H1 (cell line): ENCODE results near the gene COX6A1. TPM values are rescaled to one million over a fixed set of nuclear protein-coding genes. Genes with fewer than 3 reads are reported as not detected.

Source experiments
- CTCF ChIA-PET: fragments of 300-600 bp; sonication (Branson Sonifier 250); formaldehyde crosslinking; loops from one replicate; lab custom pipeline; 2021; ENCODE audit not compliant: partially characterized antibody; lab: Charles Lee
- POLR2A ChIA-PET: fragments of 300-600 bp; sonication (Branson Sonifier 250); formaldehyde crosslinking; loops from one replicate; lab custom pipeline; 2021; ENCODE audit warnings: inconsistent platforms; ENCODE audit not compliant: partially characterized antibody; lab: Charles Lee
- DNase-seq, 2 experiments: peaks; one replicate each; pipeline versions ENCODE4 v3.0.0 to v3.0.0-alpha.2; 2010 to 2022; ENCODE audit warnings: low spot score in 2 of 2, low read depth in 1 of 2, mixed read lengths in 1 of 2
- FAIRE-seq: peaks from 2 replicates; lab custom pipeline; 2011; peaks lifted over from hg19 to GRCh38; lab: Jason Lieb, UNC
- H2AFZ ChIP-seq: 2 replicates; pipeline ENCODE4 v1.8.1; 2012; ENCODE audit warnings: low read length, inconsistent platforms
- H2AK5ac ChIP-seq: 2 replicates; pipeline ENCODE4 v1.6.1; 2013; ENCODE audit warnings: low read depth, low read length
- H2BK120ac ChIP-seq: replicated peaks from 2 replicates; pipeline ENCODE3; 2013; ENCODE audit warnings: low read depth, low read length, inconsistent platforms
- H2BK12ac ChIP-seq: 2 replicates; pipeline ENCODE4 v1.6.1; 2013; ENCODE audit warnings: low read depth, low read length
- H2BK15ac ChIP-seq: 2 replicates; pipeline ENCODE4 v1.6.1; 2013; ENCODE audit warnings: low read length
- H2BK20ac ChIP-seq: 2 replicates; pipeline ENCODE4 v1.6.1; 2013; ENCODE audit warnings: low read length
- H2BK5ac ChIP-seq: 2 replicates; pipeline ENCODE4 v1.6.1; 2013; ENCODE audit warnings: low read depth, low read length
- H3K14ac ChIP-seq: 2 replicates; pipeline ENCODE4 v1.6.1; 2013; ENCODE audit warnings: inconsistent platforms; ENCODE audit not compliant: insufficient read length
- H3K18ac ChIP-seq: 2 replicates; pipeline ENCODE4 v1.6.1; 2013; ENCODE audit warnings: low read length; ENCODE audit errors: extremely low read depth
- H3K23ac ChIP-seq: 2 replicates; pipeline ENCODE4 v1.6.1; 2013; ENCODE audit warnings: inconsistent platforms; ENCODE audit not compliant: insufficient read length
- H3K23me2 ChIP-seq: 2 replicates; pipeline ENCODE4 v1.6.1; 2013; ENCODE audit warnings: low read depth, low read length
- H3K27ac ChIP-seq: 2 replicates; pipeline ENCODE4 v1.6.1; 2011; ENCODE audit warnings: low read depth, low read length, inconsistent platforms
- H3K27me3 ChIP-seq, 4 experiments: replicated peaks in 1 of 4; 1 replicate in 1 of 4; 2 replicates in 3 of 4; pipeline versions ENCODE4 v1.6.1 to v1.8.1; 2011 to 2013; ENCODE audit warnings: low read length in 3 of 4, mild to moderate bottlenecking in 3 of 4, inconsistent platforms in 2 of 4, mixed read lengths in 2 of 4, moderate library complexity in 1 of 4; ENCODE audit not compliant: control insufficient read depth in 3 of 4, insufficient read depth in 3 of 4; ENCODE audit errors: extremely low read depth in 1 of 4
- H3K36me3 ChIP-seq, 4 experiments: 2 replicates each; pipeline versions ENCODE4 v1.6.1 to v1.8.1; 2011 to 2013; ENCODE audit warnings: mild to moderate bottlenecking in 4 of 4, low read length in 3 of 4, moderate library complexity in 2 of 4, control low read depth in 1 of 4, inconsistent platforms in 1 of 4; ENCODE audit not compliant: insufficient read depth in 4 of 4, control insufficient read depth in 2 of 4
- H3K4ac ChIP-seq: replicated peaks from 2 replicates; pipeline ENCODE3; 2013; ENCODE audit warnings: low read length, low read depth, mixed read lengths, inconsistent platforms; ENCODE audit not compliant: insufficient read length
- H3K4me1 ChIP-seq, 4 experiments: replicated peaks in 1 of 4; 1 replicate in 1 of 4; 2 replicates in 3 of 4; pipeline versions ENCODE4 v1.6.1 to v1.8.1; 2011 to 2013; ENCODE audit warnings: low read length in 3 of 4, inconsistent platforms in 2 of 4, mixed read lengths in 1 of 4; ENCODE audit not compliant: insufficient read depth in 4 of 4, control insufficient read depth in 3 of 4
- H3K4me2 ChIP-seq, 2 experiments: 2 replicates each; pipeline versions ENCODE4 v1.6.1 to v1.8.1; 2011 to 2013; ENCODE audit warnings: low read depth in 2 of 2, low read length in 2 of 2, control low read depth in 1 of 2, inconsistent platforms in 1 of 2, mild to moderate bottlenecking in 1 of 2; ENCODE audit not compliant: insufficient read depth in 1 of 2
- H3K4me3 ChIP-seq, 4 experiments: fragments of 200-600, 300-600 bp in 1 of 4; sonication (generic), shearing (Covaris generic), sonication (Bioruptor Twin) in 1 of 4; 2 replicates each; pipeline versions ENCODE4 v1.5.1 to v1.8.1; 2011 to 2016; ENCODE audit warnings: low read length in 4 of 4, low read depth in 3 of 4, control low read depth in 2 of 4, inconsistent platforms in 2 of 4, mild to moderate bottlenecking in 2 of 4, mixed read lengths in 1 of 4, moderate library complexity in 1 of 4; ENCODE audit not compliant: insufficient read depth in 2 of 4; ENCODE audit errors: extremely low read depth in 1 of 4
- H3K56ac ChIP-seq: replicated peaks from 2 replicates; pipeline ENCODE3; 2013; ENCODE audit warnings: low read depth, mild to moderate bottlenecking, mixed read lengths, low read length, inconsistent platforms; ENCODE audit not compliant: insufficient read length
- H3K79me1 ChIP-seq: 2 replicates; pipeline ENCODE4 v1.6.1; 2013; ENCODE audit warnings: low read depth, low read length, control low read depth
- H3K79me2 ChIP-seq, 2 experiments: 2 replicates each; pipeline versions ENCODE4 v1.6.1 to v1.8.1; 2012 to 2013; ENCODE audit warnings: low read length in 2 of 2, mild to moderate bottlenecking in 2 of 2, inconsistent platforms in 1 of 2; ENCODE audit not compliant: insufficient read depth in 2 of 2, control insufficient read depth in 1 of 2
- H3K9ac ChIP-seq, 4 experiments: replicated peaks in 1 of 4; 1 replicate in 1 of 4; 2 replicates in 3 of 4; pipeline versions ENCODE4 v1.6.1 to v1.8.1; 2011 to 2013; ENCODE audit warnings: low read depth in 3 of 4, low read length in 3 of 4, control low read depth in 2 of 4, mild to moderate bottlenecking in 2 of 4, moderate library complexity in 2 of 4, inconsistent platforms in 1 of 4; ENCODE audit errors: extremely low read depth in 1 of 4
- H3K9me3 ChIP-seq, 2 experiments: 2 replicates each; pipeline versions ENCODE4 v1.6.1 to v1.8.1; 2012 to 2013; ENCODE audit warnings: mild to moderate bottlenecking in 2 of 2, moderate library complexity in 2 of 2, control low read depth in 1 of 2, inconsistent platforms in 1 of 2, low read depth in 1 of 2, low read length in 1 of 2, mixed read lengths in 1 of 2; ENCODE audit not compliant: insufficient read depth in 2 of 2
- H4K20me1 ChIP-seq, 2 experiments: replicated peaks in 1 of 2; 2 replicates each; pipeline versions ENCODE3 to v1.8.1; 2011 to 2013; ENCODE audit warnings: inconsistent platforms in 2 of 2, low read length in 2 of 2, mild to moderate bottlenecking in 1 of 2; ENCODE audit not compliant: insufficient read depth in 2 of 2, control insufficient read depth in 1 of 2
- H4K5ac ChIP-seq: 2 replicates; pipeline ENCODE4 v1.6.1; 2013; ENCODE audit warnings: low read length, low read depth, mixed read lengths, inconsistent platforms; ENCODE audit not compliant: insufficient read length
- H4K8ac ChIP-seq: 2 replicates; pipeline ENCODE4 v1.8.0; 2013; ENCODE audit warnings: mild to moderate bottlenecking, moderate library complexity, low read length, inconsistent platforms; ENCODE audit not compliant: insufficient read depth; ENCODE audit errors: extremely low read depth
- H4K91ac ChIP-seq: replicated peaks from 2 replicates; pipeline ENCODE3; 2013; ENCODE audit warnings: low read length, mixed read lengths, inconsistent platforms; ENCODE audit not compliant: insufficient read length
- ASH2L ChIP-seq: fragments of 200-600, 300-600 bp; sonication (generic); IDR thresholded peaks from one replicate; pipeline ENCODE4 v1.7.1; 2017; ENCODE audit warnings: low read length
- CHD2 ChIP-seq: IDR thresholded peaks from 2 replicates; pipeline ENCODE4 v1.6.1; 2012; ENCODE audit warnings: low read length, improper control_type of control experiment
- FOSL1 ChIP-seq: IDR thresholded peaks from 2 replicates; pipeline ENCODE4 v1.6.1; 2011; ENCODE audit warnings: mild to moderate bottlenecking, low read depth, low read length, moderate library complexity; ENCODE audit not compliant: insufficient read depth
- MAFK ChIP-seq: IDR thresholded peaks from 2 replicates; pipeline ENCODE4 v1.6.1; 2012; ENCODE audit warnings: low read depth, mild to moderate bottlenecking, improper control_type of control experiment, low read length
- POLR2AphosphoS5 ChIP-seq: IDR thresholded peaks from 2 replicates; pipeline ENCODE4 v1.6.1; 2011; ENCODE audit warnings: low read depth, low read length
- RAD21 ChIP-seq, 2 experiments: IDR thresholded peaks in 1 of 2; conservative IDR thresholded peaks in 1 of 2; 2 replicates each; pipeline ENCODE4 v1.6.1; 2011; ENCODE audit warnings: low read depth in 2 of 2, low read length in 2 of 2, improper control_type of control experiment in 1 of 2, inconsistent platforms in 1 of 2, mild to moderate bottlenecking in 1 of 2, moderate library complexity in 1 of 2
- SIRT6 ChIP-seq: IDR thresholded peaks from one replicate; pipeline ENCODE4 v1.7.1; 2012; ENCODE audit warnings: low read length, inconsistent platforms
- SUZ12 ChIP-seq: fragments of 200-600 bp; sonication (generic); IDR thresholded peaks from 2 replicates; pipeline ENCODE4 v1.6.1; 2012; ENCODE audit warnings: mild to moderate bottlenecking, inconsistent platforms, low read length, moderate library complexity, mixed read lengths
- TAF1 ChIP-seq: IDR thresholded peaks from 2 replicates; pipeline ENCODE4 v1.6.1; 2011; ENCODE audit warnings: mild to moderate bottlenecking, low read depth, low read length
- ZNF274 ChIP-seq: IDR thresholded peaks from 2 replicates; pipeline ENCODE4 v1.7.0; 2012; ENCODE audit warnings: low read length, borderline replicate concordance; ENCODE audit errors: extremely low read depth
- WGBS, 2 experiments: shearing (Covaris generic) in 1 of 2; methylation state at CpG; one replicate each; pipeline versions ENCODE4 v1.1.6 to v1.1.7; 2013 to 2015; ENCODE audit warnings: low lambda C conversion rate in 2 of 2, mixed read lengths in 2 of 2, inconsistent platforms in 1 of 2, low coverage in 1 of 2, missing lambda C conversion rate in 1 of 2; ENCODE audit not compliant: insufficient replicate concordance in 2 of 2, insufficient coverage in 1 of 2, insufficient read length in 1 of 2; ENCODE audit errors: extremely low coverage in 1 of 2, missing lambda C conversion rate in 1 of 2; 5-methylcytosine and 5-hydroxymethylcytosine counted together
- polyA plus RNA-seq, 7 experiments: library from polyadenylated mRNA; depleted of rRNA in 3 of 7; stranded (reverse) in 5 of 7; unstranded in 2 of 7; fragments of >200 nt in 5 of 7; fragments of 200-250 nt in 2 of 7; gene quantifications; 1 replicate in 5 of 7; 2 replicates in 1 of 7; 4 replicates in 1 of 7; pipeline versions ENCODE4 v1.2.1 to v1.2.3, GENCODE V29; 2011 to 2013; ENCODE audit warnings: missing spikeins in 2 of 7, mixed read lengths in 2 of 7
- total RNA-seq: library from RNA; stranded (reverse); fragmentation: NEBNext Ultra II Directional; extraction: Animal tissue kit (Norgen Biotek cat#: 25700); gene quantifications from 2 replicates; pipeline ENCODE4 v1.2.1, GENCODE V29; 2021
- TF ChIP-seq, protein P1 (sequence below): IDR thresholded peaks from 2 replicates; pipeline ENCODE4 v1.6.1; 2011; ENCODE audit warnings: low read depth, mild to moderate bottlenecking, low read length; ENCODE audit not compliant: insufficient read depth

The COX6A1 gene
- total and polyA plus RNA-seq, 2 of the 8 experiments (the other 6 are each of a cell fraction or from before 2014, with no cell fraction given) = 437 to 2,792 TPM

DNA sequence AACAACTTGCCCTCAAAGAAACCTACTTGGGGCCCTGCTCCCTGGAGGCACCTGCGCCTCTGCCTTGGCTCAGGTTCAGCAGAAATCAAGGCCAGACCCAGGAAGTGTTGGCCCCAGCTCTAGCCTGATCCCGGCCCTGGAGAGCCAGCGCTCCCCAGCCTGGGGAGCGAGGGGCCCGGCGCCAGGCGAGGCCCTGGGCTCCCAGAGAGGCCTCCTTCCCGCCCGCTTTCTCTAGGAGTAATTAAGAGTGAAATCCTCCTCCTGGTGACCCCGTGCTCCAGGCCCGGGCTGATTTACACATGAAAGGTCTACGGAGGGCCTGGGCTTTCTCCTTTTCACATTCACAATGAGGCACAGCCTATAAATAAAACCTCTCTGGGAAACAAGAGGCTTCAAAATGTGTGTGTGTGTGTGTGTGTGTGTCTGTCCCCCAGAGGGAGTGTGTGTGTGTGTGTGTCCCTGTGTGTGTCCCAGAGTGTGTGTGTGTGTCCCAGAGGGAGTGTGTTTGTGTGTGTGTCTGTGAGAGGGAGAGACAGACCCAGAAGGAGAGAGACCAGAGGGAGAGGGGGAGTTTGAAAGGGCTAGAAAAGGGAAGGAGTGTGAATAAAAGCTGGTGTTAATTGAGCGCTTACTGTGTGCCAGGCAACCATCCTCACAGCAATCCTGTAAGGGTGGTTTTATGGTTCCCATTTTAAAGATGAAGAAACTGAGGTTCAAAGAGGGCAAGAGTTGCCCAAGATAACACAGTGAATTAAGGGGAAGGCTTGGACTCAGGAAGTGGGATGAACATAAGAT, 23.8 kb upstream of the COX6A1 start:
- FAIRE-seq (peak; percentile 99), DNase-seq (peak; percentile 80 to 89)
- Histone ChIP-seq H2BK15ac (no peak overlapping the region), H3K23me2 (no peaks in the 10 kb centered on the region), H3K4me3 (peak overlapping the region in 3 of 4 experiments; percentile 6 to 36 (median 23); a peak in 4 of 8 replicates), H3K79me2 (no peaks in the 10 kb centered on the region), H2AFZ (no peak overlapping the region), H3K4me2 (peak overlapping the region; percentile 16 to 60), H4K20me1 (no peaks in the 10 kb centered on the region), H3K23ac (no peak overlapping the region), H2BK20ac (peak overlapping the region; percentile 98; the same call in 1 of the 2 replicates), H3K4me1 (peaks cover 0 to 10% (median 6%) of the 10 kb centered on the region in 4 experiments; a peak in 3 of 7 replicates), H2BK5ac (peak overlapping the region; percentile 92), H4K91ac (peak overlapping the region; percentile 89), H4K5ac (peak overlapping the region; percentile 93), H3K14ac (no peak overlapping the region), H3K9ac (peak overlapping the region in 3 of 4 experiments; percentile 12 to 42 (median 37); a peak in 2 of 7 replicates), H3K56ac (no peak overlapping the region), H4K8ac (peak overlapping the region; percentile 95; the same call in 1 of the 2 replicates), H3K79me1 (no peaks in the 10 kb centered on the region), H2BK120ac (peak overlapping the region; percentile 94), H3K36me3 (no peaks in the 10 kb centered on the region), H2BK12ac (peak overlapping the region; percentile 88), H2AK5ac (no peak overlapping the region), H3K4ac (no peak overlapping the region), H3K27ac (peak overlapping the region; percentile 70; the same call in 1 of the 2 replicates), H3K9me3 (no peaks in the 10 kb centered on the region), H3K18ac (peak overlapping the region; percentile 93), H3K27me3 (no peaks in the 10 kb centered on the region)
- CTCF ChIA-PET = interaction anchor here (0.7 to 3.0 kb wide), 9 partner anchors 9 to 57 kb away, joined by 3 to 27 read pairs (median 4); no protein-coding TSS in a partner anchor
- POLR2A ChIA-PET = interaction anchor here (0.7 to 3.4 kb wide), 12 partner anchors 10 to 186 kb away, joined by 3 to 16 read pairs (median 8); partner anchors contain the start of gene RNU4-2
- WGBS, 2 experiments = 6% methylated on average over 13 of the region's 13 CpGs; no CpG with 5 or more reads in 1 of the 2 experiments
- no peak for TF ChIP-seq MAFK
- peak; percentile 32; the same call in 1 of the 2 replicates for TF ChIP-seq POLR2AphosphoS5
- no peak for TF ChIP-seq CHD2
- no peak for TF ChIP-seq SUZ12
- TF ChIP-seq, protein P1, sequence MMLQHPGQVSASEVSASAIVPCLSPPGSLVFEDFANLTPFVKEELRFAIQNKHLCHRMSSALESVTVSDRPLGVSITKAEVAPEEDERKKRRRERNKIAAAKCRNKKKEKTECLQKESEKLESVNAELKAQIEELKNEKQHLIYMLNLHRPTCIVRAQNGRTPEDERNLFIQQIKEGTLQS = no peak
- TF ChIP-seq SIRT6 = no peak
- TF ChIP-seq RAD21 (IDR thresholded peaks at IDR 0.05 in 1 of 2, conservative IDR thresholded peaks at IDR 0.05 in 1 of 2; ENCODE audit: low read depth in 2 of 2, low read length in 2 of 2) = peak; percentile 1 to 14; a peak in 2 of 4 replicates
- no peak for TF ChIP-seq ZNF274
- TF ChIP-seq FOSL1 = no peak
- peak; percentile 83 for TF ChIP-seq ASH2L
- peak; percentile 93 for TF ChIP-seq TAF1
